ENCODE results near the gene ETHE1. TPM values are rescaled to one million over a fixed set of nuclear protein-coding genes. Genes with fewer than 3 reads are reported as not detected.

The ETHE1 gene
- total RNA-seq, 3 donors from 2014 or later = 41.6 to 70.1 (median 59.4) TPM

- Histone ChIP-seq H3K36me3 (no peaks in the 10 kb centered on the region), H3K27me3 (no peaks in the 10 kb centered on the region), H3K4me1 (peaks cover 0 to 3% of the 10 kb centered on the region in 2 donors), H3K4me3 (peak overlapping the region in 2 of 3 donors; percentile 67 to 97), H3K27ac (peak overlapping the region; percentile 80 to 94), H3K9me3 (no peaks in the 10 kb centered on the region)
- TF ChIP-seq POLR2AphosphoS5 (IDR thresholded peaks at IDR 0.05) (no peak), POLR2A (IDR thresholded peaks at IDR 0.05) (no peak)
- TF ChIP-seq, protein P1, sequence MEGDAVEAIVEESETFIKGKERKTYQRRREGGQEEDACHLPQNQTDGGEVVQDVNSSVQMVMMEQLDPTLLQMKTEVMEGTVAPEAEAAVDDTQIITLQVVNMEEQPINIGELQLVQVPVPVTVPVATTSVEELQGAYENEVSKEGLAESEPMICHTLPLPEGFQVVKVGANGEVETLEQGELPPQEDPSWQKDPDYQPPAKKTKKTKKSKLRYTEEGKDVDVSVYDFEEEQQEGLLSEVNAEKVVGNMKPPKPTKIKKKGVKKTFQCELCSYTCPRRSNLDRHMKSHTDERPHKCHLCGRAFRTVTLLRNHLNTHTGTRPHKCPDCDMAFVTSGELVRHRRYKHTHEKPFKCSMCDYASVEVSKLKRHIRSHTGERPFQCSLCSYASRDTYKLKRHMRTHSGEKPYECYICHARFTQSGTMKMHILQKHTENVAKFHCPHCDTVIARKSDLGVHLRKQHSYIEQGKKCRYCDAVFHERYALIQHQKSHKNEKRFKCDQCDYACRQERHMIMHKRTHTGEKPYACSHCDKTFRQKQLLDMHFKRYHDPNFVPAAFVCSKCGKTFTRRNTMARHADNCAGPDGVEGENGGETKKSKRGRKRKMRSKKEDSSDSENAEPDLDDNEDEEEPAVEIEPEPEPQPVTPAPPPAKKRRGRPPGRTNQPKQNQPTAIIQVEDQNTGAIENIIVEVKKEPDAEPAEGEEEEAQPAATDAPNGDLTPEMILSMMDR (IDR thresholded peaks at IDR 0.05) = no peak
- DNase-seq (ENCODE audit: low spot score in 2 of 2) = no peak
- intact Hi-C loops (cut with DNase I; ENCODE audit: low total_unique reads) = no loop called here
Observed at GRCh38 chr19:43505186-43505456, 21.9 kb downstream of the ETHE1 start.

DNA sequence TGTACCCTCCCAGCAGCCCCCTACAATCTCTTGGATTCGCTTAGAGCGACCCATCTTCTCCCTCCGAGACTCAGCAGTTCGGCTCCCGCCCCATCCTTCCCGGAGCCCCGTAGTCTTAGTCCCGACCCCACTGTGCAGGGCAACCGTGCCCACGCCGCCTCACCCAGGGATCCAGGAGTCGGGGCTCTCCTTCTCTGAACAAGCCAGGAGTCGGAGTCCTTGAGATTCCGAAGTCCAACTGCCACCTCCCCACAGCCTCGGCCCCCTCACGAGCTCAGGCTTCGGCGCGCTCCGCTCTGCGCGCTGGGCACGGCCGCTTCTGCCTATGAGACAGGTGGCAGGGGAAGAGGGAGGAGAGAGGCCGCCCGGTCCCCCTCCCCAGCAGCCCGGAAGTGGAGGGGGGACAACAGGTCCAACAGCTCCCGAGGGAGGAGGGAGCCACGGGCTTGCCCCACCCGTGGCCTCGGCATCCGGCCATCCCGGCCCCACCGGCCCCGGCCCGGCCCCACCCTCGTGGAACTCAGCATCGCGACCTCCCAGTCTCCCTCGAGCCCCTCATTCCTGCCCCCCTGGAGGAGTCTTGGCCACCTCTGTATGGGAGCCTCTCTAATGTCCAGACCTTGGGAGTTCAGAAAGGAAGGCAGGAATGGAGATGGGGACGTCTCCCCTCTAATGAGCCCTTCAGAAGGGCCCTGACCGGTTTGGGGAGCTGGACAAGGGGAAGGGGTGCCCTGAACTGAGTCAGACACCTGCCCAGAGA, 22.4 kb downstream of the ETHE1 start, which contains the start of gene PHLDB3:
Gene PHLDB3, minus strand, starts transcription at position 321 of the 760 bp plus-strand sequence. CDS start 628 bp downstream, outside the sequence.
- no peak for TF ChIP-seq POLR2AphosphoS5 (IDR thresholded peaks at IDR 0.05)
- TF ChIP-seq POLR2A (IDR thresholded peaks at IDR 0.05) = no peak
- TF ChIP-seq, protein P1 (IDR thresholded peaks at IDR 0.05) = no peak
- Histone ChIP-seq H3K27me3 (no peaks in the 10 kb centered on the region), H3K36me3 (no peaks in the 10 kb centered on the region), H3K4me1 (peaks cover 0 to 3% of the 10 kb centered on the region in 2 donors), H3K4me3 (peak within 1 kb of the TSS; percentile 62 to 97 (median 67)), H3K9me3 (no peaks in the 10 kb centered on the region), H3K27ac (peak within 1 kb of the TSS; percentile 80 to 94)
- peak; percentile 57 to 68 for DNase-seq (ENCODE audit: low spot score in 2 of 2)
- intact Hi-C loops (cut with DNase I; ENCODE audit: low total_unique reads) = no loop called here

DNA sequence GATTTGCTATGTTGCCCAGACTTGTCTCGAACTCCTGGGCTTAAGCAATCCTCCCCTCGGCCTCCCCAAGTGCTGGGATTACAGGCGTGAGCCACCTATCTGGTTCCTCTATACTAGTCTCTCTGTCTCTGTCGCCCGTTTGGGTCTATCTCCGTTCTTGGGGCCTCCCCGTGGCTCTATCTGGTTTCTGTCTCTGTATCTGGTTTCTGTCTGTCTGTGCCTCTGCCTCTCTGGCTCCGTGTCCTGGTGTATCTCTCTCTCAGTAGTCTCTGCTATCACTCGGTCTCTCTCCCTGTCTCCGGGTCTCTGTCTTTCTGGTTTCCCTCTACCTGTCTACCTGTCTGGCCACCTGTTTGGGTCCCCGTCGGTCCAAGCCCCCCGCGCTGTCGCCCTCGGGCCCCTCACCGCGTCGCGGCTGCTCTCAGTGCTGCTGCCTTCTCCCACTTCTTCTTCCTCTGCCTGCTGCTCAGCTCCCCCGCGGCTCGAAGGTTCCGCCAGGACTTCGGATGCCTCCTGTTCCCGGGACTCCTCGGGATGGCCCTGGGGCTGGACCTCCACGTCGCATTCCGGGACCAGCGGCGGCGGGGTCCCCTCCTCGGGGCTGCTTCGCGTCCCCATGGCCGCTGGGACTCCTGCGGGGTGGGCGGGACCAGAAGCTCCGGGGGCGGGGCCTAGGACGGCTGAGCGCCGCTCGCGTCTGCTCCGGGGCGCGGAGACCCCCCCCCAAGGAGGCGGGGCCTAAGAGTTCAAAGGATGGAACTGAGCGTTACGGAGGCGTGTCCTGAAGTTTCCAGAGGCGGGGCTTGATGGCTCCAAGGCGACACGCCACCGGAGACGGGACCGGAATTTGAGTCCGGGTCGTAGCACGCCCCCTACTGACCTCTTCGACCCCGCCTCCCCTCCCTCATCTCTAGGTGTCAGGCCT, 23.2 kb downstream of the ETHE1 start:
- TF ChIP-seq POLR2AphosphoS5 (IDR thresholded peaks at IDR 0.05) = peak in 2 of 3 donors; percentile 13 to 54
- TF ChIP-seq, protein P1 (IDR thresholded peaks at IDR 0.05) = no peak
- DNase-seq (ENCODE audit: low spot score in 2 of 2) = peak; percentile 97 to 98
- intact Hi-C loops (cut with DNase I; ENCODE audit: low total_unique reads) = no loop called here
- H3K27me3 ChIP-seq = no peaks in the 10 kb centered on the region
- peak overlapping the region; percentile 62 to 97 (median 67) for H3K4me3 ChIP-seq
- peaks cover 0 to 3% of the 10 kb centered on the region in 2 donors for H3K4me1 ChIP-seq
- H3K9me3 ChIP-seq = no peaks in the 10 kb centered on the region
- no peaks in the 10 kb centered on the region for H3K36me3 ChIP-seq
- H3K27ac ChIP-seq = peak overlapping the region; percentile 80 to 94

DNA sequence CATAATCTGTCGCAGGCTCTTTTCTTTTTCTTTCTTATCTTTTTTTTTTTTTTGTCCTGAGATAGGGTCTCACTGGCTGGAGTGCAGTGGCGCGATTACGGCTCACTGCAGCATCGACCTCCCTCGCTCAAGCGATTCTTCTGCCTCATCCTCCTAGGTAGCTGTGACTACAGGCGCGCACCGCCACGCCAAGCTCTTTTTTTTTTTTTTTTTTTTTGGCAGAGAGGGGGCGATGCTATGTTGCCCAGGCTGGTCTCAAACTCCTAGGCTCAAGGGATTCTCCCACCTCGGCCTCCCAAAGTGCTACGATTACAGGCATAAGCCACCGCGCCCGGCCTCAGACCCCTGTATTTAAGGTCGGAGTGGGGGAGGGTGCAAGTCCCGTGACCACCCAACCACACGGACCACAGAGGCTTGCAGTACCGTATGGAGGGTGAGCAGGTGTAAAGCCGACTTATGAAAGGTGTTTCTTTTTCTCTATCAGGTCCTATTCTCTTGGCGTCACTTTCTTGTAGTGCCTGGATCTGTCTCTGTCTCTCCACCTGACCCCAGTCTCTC, 24.5 kb downstream of the ETHE1 start:
- no peak for TF ChIP-seq POLR2AphosphoS5 (IDR thresholded peaks at IDR 0.05)
- TF ChIP-seq, protein P1 (IDR thresholded peaks at IDR 0.05) = no peak
- H3K4me3 ChIP-seq = no peak overlapping the region
- peaks cover 0 to 3% of the 10 kb centered on the region in 2 donors for H3K4me1 ChIP-seq
- H3K27ac ChIP-seq = no peak overlapping the region
- no peaks in the 10 kb centered on the region for H3K9me3 ChIP-seq
- no peaks in the 10 kb centered on the region for H3K27me3 ChIP-seq
- intact Hi-C loops (cut with DNase I; ENCODE audit: low total_unique reads) = no loop called here
- H3K36me3 ChIP-seq = no peaks in the 10 kb centered on the region
- no peak for DNase-seq (ENCODE audit: low spot score in 2 of 2)

All from breast epithelium (tissue), 4 donors.